Neuronal stem cell (in vitro differentiated cells): ENCODE measurements around the gene DHFR2.
"Not testable (repeated sequence)": the region's sequence is repeated elsewhere in the genome, so short reads cannot be mapped to it uniquely, and the experiment has no call there.

Experiments
- DNase-seq: peaks from one replicate; pipeline ENCODE4 v3.0.0-alpha.2; 2013; ENCODE audit warnings: low spot score
- H2AFZ ChIP-seq: one replicate; pipeline ENCODE4 v1.6.1; 2013; ENCODE audit warnings: mild to moderate bottlenecking, low read length, inconsistent platforms
- H2AK5ac ChIP-seq: 2 replicates; pipeline ENCODE4 v1.6.1; 2013; ENCODE audit warnings: low read depth, mild to moderate bottlenecking, inconsistent platforms, low read length, moderate library complexity, mixed read lengths
- H2BK120ac ChIP-seq: 2 replicates; pipeline ENCODE4 v1.6.1; 2013; ENCODE audit warnings: low read depth, mild to moderate bottlenecking, inconsistent platforms, low read length, moderate library complexity, mixed read lengths
- H2BK12ac ChIP-seq: one replicate; pipeline ENCODE4 v1.6.1; 2013; ENCODE audit warnings: low read length, inconsistent platforms
- H2BK15ac ChIP-seq: 2 replicates; pipeline ENCODE4 v1.6.1; 2013; ENCODE audit warnings: mild to moderate bottlenecking, low read length, inconsistent platforms, mixed read lengths
- H2BK5ac ChIP-seq: one replicate; pipeline ENCODE4 v1.6.1; 2013; ENCODE audit warnings: inconsistent platforms, mild to moderate bottlenecking, low read length, moderate library complexity
- H3K14ac ChIP-seq: one replicate; pipeline ENCODE4 v1.6.1; 2013; ENCODE audit warnings: low read length, inconsistent platforms
- H3K18ac ChIP-seq: 2 replicates; pipeline ENCODE4 v1.6.1; 2013; ENCODE audit warnings: low read length, inconsistent platforms
- H3K23ac ChIP-seq: 2 replicates; pipeline ENCODE4 v1.6.1; 2013; ENCODE audit warnings: low read depth, mild to moderate bottlenecking, mixed read lengths, low read length, inconsistent platforms; ENCODE audit not compliant: poor library complexity
- H3K27ac ChIP-seq: replicated peaks from 3 replicates; pipeline ENCODE4 v1.5.1; 2013; ENCODE audit warnings: low read length, inconsistent platforms
- H3K27me3 ChIP-seq, 3 experiments: 2 replicates each; pipeline ENCODE4 v1.6.1; 2013; ENCODE audit warnings: low read length in 3 of 3, mild to moderate bottlenecking in 2 of 3, inconsistent platforms in 1 of 3, low read depth in 1 of 3, mixed read lengths in 1 of 3, moderate library complexity in 1 of 3; ENCODE audit not compliant: control insufficient read depth in 3 of 3, insufficient read depth in 3 of 3
- H3K36me3 ChIP-seq, 2 donors: replicated peaks in 1 of 2; 2 replicates each; pipeline ENCODE4 v1.6.1; 2013; ENCODE audit warnings: low read length in 2 of 2; ENCODE audit not compliant: control insufficient read depth in 2 of 2, insufficient read depth in 2 of 2
- H3K4ac ChIP-seq: 2 replicates; pipeline ENCODE4 v1.6.1; 2013; ENCODE audit warnings: inconsistent platforms, mild to moderate bottlenecking, low read length, moderate library complexity
- H3K4me1 ChIP-seq, 2 donors: 1 replicate in 1 of 2; 2 replicates in 1 of 2; pipeline ENCODE4 v1.6.1; 2013; ENCODE audit warnings: low read length in 2 of 2, low read depth in 1 of 2; ENCODE audit not compliant: control insufficient read depth in 2 of 2, insufficient read depth in 1 of 2
- H3K4me2 ChIP-seq: one replicate; pipeline ENCODE4 v1.6.1; 2013; ENCODE audit warnings: mild to moderate bottlenecking, low read length, inconsistent platforms; ENCODE audit not compliant: insufficient read depth, poor library complexity, severe bottlenecking
- H3K4me3 ChIP-seq, 2 donors: 2 replicates each; pipeline ENCODE4 v1.5.1; 2013; ENCODE audit warnings: low read length in 2 of 2, mild to moderate bottlenecking in 2 of 2, inconsistent platforms in 1 of 2, moderate library complexity in 1 of 2
- H3K79me1 ChIP-seq: one replicate; pipeline ENCODE4 v1.6.1; 2013; ENCODE audit warnings: low read depth, mild to moderate bottlenecking, inconsistent platforms, low read length, moderate library complexity
- H3K9ac ChIP-seq: one replicate; pipeline ENCODE4 v1.6.1; 2013; ENCODE audit warnings: mild to moderate bottlenecking, low read depth, low read length, inconsistent platforms; ENCODE audit not compliant: poor library complexity
- H3K9me3 ChIP-seq, 2 donors: replicated peaks in 1 of 2; 2 replicates each; pipeline versions ENCODE3 to v1.6.1; 2013; ENCODE audit warnings: low read length in 2 of 2, mild to moderate bottlenecking in 2 of 2, inconsistent platforms in 1 of 2, low read depth in 1 of 2, mixed read lengths in 1 of 2, moderate library complexity in 1 of 2; ENCODE audit not compliant: control insufficient read depth in 2 of 2, insufficient read depth in 1 of 2
- H4K8ac ChIP-seq: one replicate; pipeline ENCODE4 v1.6.1; 2013; ENCODE audit warnings: low read depth, mild to moderate bottlenecking, inconsistent platforms, low read length, moderate library complexity
- H4K91ac ChIP-seq: one replicate; pipeline ENCODE4 v1.6.1; 2013; ENCODE audit warnings: low read length, low read depth, mild to moderate bottlenecking, inconsistent platforms; ENCODE audit not compliant: poor library complexity
- WGBS, 2 donors: extraction: QIAGEN DNeasy Blood & Tissue Kit; methylation state at CpG; one replicate each; pipeline ENCODE4 v1.1.7; 2013; ENCODE audit warnings: missing lambda C conversion rate in 2 of 2, mixed read lengths in 1 of 2; ENCODE audit not compliant: insufficient read length in 2 of 2, insufficient replicate concordance in 1 of 2; ENCODE audit errors: extremely low coverage in 2 of 2; 5-methylcytosine and 5-hydroxymethylcytosine counted together

The DHFR2 gene

GRCh38 chr3:94049267-94049666 is 13.4 kb downstream of the DHFR2 start:
- H2BK12ac ChIP-seq = no peak overlapping the region
- H3K4me2 ChIP-seq = no peak overlapping the region
- H3K27me3 ChIP-seq = no peaks in the 10 kb centered on the region
- H3K9me3 ChIP-seq = no peaks in the 10 kb centered on the region
- WGBS, 2 donors = no CpG with 5 or more reads among the region's 2 CpGs
- no peak overlapping the region for H2BK120ac ChIP-seq
- no peak overlapping the region for H3K4ac ChIP-seq
- no peaks in the 10 kb centered on the region for H3K4me1 ChIP-seq
- DNase-seq = no peak
- no peak overlapping the region for H4K8ac ChIP-seq
- H2AFZ ChIP-seq = no peak overlapping the region
- no peak overlapping the region for H3K23ac ChIP-seq
- H3K14ac ChIP-seq = no peak overlapping the region
- H3K36me3 ChIP-seq = peaks cover 0 to 72% of the 10 kb centered on the region in 2 donors
- H3K9ac ChIP-seq = no peak overlapping the region
- H3K27ac ChIP-seq = no peak overlapping the region
- H3K18ac ChIP-seq = no peak overlapping the region
- H2BK15ac ChIP-seq = no peak overlapping the region
- no peaks in the 10 kb centered on the region for H3K79me1 ChIP-seq
- H3K4me3 ChIP-seq = no peak overlapping the region
- H4K91ac ChIP-seq = no peak overlapping the region
- no peak overlapping the region for H2BK5ac ChIP-seq
- no peak overlapping the region for H2AK5ac ChIP-seq

- Histone ChIP-seq H3K36me3 (peaks cover 0 to 58% of the 10 kb centered on the region in 2 donors), H3K23ac (no peak overlapping the region), H3K4me3 (no peak overlapping the region), H3K27me3 (no peaks in the 10 kb centered on the region), H4K91ac (no peak overlapping the region), H3K27ac (no peak overlapping the region), H2AFZ (no peak overlapping the region), H3K4ac (no peak overlapping the region), H3K9me3 (peaks cover 0 to 7% of the 10 kb centered on the region in 2 donors), H2BK120ac (no peak overlapping the region), H3K18ac (no peak overlapping the region), H3K4me2 (no peak overlapping the region), H2BK12ac (no peak overlapping the region), H2BK5ac (no peak overlapping the region), H3K14ac (no peak overlapping the region), H3K9ac (no peak overlapping the region), H3K4me1 (no peaks in the 10 kb centered on the region), H2AK5ac (no peak overlapping the region), H2BK15ac (no peak overlapping the region), H4K8ac (no peak overlapping the region), H3K79me1 (no peaks in the 10 kb centered on the region)
- DNase-seq = no peak
- no CpG with 5 or more reads among the region's 2 CpGs for WGBS, 2 donors
Observed at GRCh38 chr3:94046533-94046932, 16.2 kb downstream of the DHFR2 start.

GRCh38 chr3:94044100-94044936 is 18.4 kb downstream of the DHFR2 start:
- not testable (repeated sequence) for H3K9ac ChIP-seq, H3K23ac ChIP-seq, H2AFZ ChIP-seq, H3K27ac ChIP-seq, H3K9me3 ChIP-seq, H3K27me3 ChIP-seq, H3K4me1 ChIP-seq, H3K18ac ChIP-seq, H3K4ac ChIP-seq, H3K79me1 ChIP-seq, H2BK12ac ChIP-seq, H4K91ac ChIP-seq, H2BK120ac ChIP-seq, DNase-seq, H3K4me3 ChIP-seq, H2AK5ac ChIP-seq, H2BK15ac ChIP-seq, H2BK5ac ChIP-seq, H3K4me2 ChIP-seq, H3K14ac ChIP-seq, H4K8ac ChIP-seq
- no CpG with 5 or more reads among the region's 61 CpGs for WGBS, 2 donors
- H3K36me3 ChIP-seq = peaks cover 0 to 54% of the 10 kb centered on the region in 2 donors

- H2AK5ac ChIP-seq = no peak overlapping the region
- H3K4me1 ChIP-seq = no peaks in the 10 kb centered on the region
- no peak overlapping the region for H3K4me2 ChIP-seq
- H3K79me1 ChIP-seq = no peaks in the 10 kb centered on the region
- H2BK12ac ChIP-seq = no peak overlapping the region
- H3K27ac ChIP-seq = no peak overlapping the region
- H3K23ac ChIP-seq = no peak overlapping the region
- no peak overlapping the region for H3K4me3 ChIP-seq
- H2AFZ ChIP-seq = no peak overlapping the region
- H3K14ac ChIP-seq = no peak overlapping the region
- no peak overlapping the region for H2BK15ac ChIP-seq
- no peak overlapping the region for H3K4ac ChIP-seq
- no CpG with 5 or more reads among the region's 1 CpG for WGBS, 2 donors
- no peak overlapping the region for H3K9ac ChIP-seq
- H3K18ac ChIP-seq = no peak overlapping the region
- H4K91ac ChIP-seq = no peak overlapping the region
- H3K9me3 ChIP-seq = peaks cover 0 to 7% of the 10 kb centered on the region in 2 donors
- no peak overlapping the region for H2BK5ac ChIP-seq
- peaks cover 0 to 46% of the 10 kb centered on the region in 2 donors for H3K36me3 ChIP-seq
- H3K27me3 ChIP-seq = no peaks in the 10 kb centered on the region
- H4K8ac ChIP-seq = no peak overlapping the region
- no peak overlapping the region for H2BK120ac ChIP-seq
- no peak for DNase-seq
Observed at GRCh38 chr3:94043285-94043684, 19.4 kb downstream of the DHFR2 start.
